GM12875 (cell line): ENCODE results near the gene SPIRE2.
"Not testable (repeated sequence)": the region's sequence is repeated elsewhere in the genome, so short reads cannot be mapped to it uniquely, and the experiment has no call there.

ENCODE experiments used
- H3K4me3 ChIP-seq: one replicate; pipeline ENCODE4 v1.5.1; 2011; ENCODE audit warnings: low read depth, low read length, control low read depth
- CTCF ChIP-seq: IDR thresholded peaks from 2 replicates; pipeline ENCODE4 v1.5.1; 2011; ENCODE audit warnings: low read depth, mild to moderate bottlenecking, control low read depth, inconsistent platforms, low read length, moderate library complexity, borderline replicate concordance; ENCODE audit not compliant: insufficient read depth

Gene SPIRE2

GRCh38 chr16:89828199-89828869 lies at the start of gene SPIRE2:
Gene SPIRE2, plus strand, starts transcription at chr16:89828475. Its CDS starts 76 bp downstream, at chr16:89828551.
- H3K4me3 ChIP-seq, result no peak within 1 kb of the TSS

GRCh38 chr16:89779231-89779908 lies 48.9 kb upstream of the SPIRE2 start:
- TF ChIP-seq CTCF, result no peak
- no peak overlapping the region for H3K4me3 ChIP-seq

More at GRCh38 chr16:89828199-89828869, at the start of gene SPIRE2:
- TF ChIP-seq CTCF, result no peak

- H3K4me3 ChIP-seq, result no peak overlapping the region
- TF ChIP-seq CTCF, result no peak
Measured at GRCh38 chr16:89779909-89780305, 48.4 kb upstream of the SPIRE2 start.

- TF ChIP-seq CTCF, result no peak
- H3K4me3 ChIP-seq, result no peak overlapping the region
Measured at GRCh38 chr16:89782489-89782888, 45.8 kb upstream of the SPIRE2 start.

- not testable (repeated sequence) for H3K4me3 ChIP-seq
Measured at GRCh38 chr16:89783952-89784351, 44.3 kb upstream of the SPIRE2 start.

GRCh38 chr16:89784406-89784805 lies 43.9 kb upstream of the SPIRE2 start:
- TF ChIP-seq CTCF, result no peak
- no peak overlapping the region for H3K4me3 ChIP-seq

GRCh38 chr16:89785523-89786155 lies 42.6 kb upstream of the SPIRE2 start:
- no peak overlapping the region for H3K4me3 ChIP-seq
- no peak for TF ChIP-seq CTCF
